Small intestine (tissue), 7 donors: ENCODE measurements around the gene OTOS. TPM values are rescaled to one million over a fixed set of nuclear protein-coding genes. Genes with fewer than 3 reads are reported as not detected.

Source experiments
- DNase-seq, 2 donors: peaks; one replicate each; pipeline versions ENCODE4 v3.0.0 to v3.0.0-alpha.2; 2013
- FAIRE-seq: peaks from 2 replicates; lab custom pipeline; 2012; peaks lifted over from hg19 to GRCh38; lab: Jason Lieb, UNC
- H3K27ac ChIP-seq, 3 donors: one replicate each; pipeline ENCODE4 v1.5.1; 2013; ENCODE audit warnings: low read length in 2 of 3, mild to moderate bottlenecking in 2 of 3, control low read depth in 1 of 3, inconsistent platforms in 1 of 3, low read depth in 1 of 3, moderate library complexity in 1 of 3
- H3K27me3 ChIP-seq, 3 donors: one replicate each; pipeline ENCODE4 v1.6.1; 2013; ENCODE audit warnings: low read length in 3 of 3, inconsistent platforms in 1 of 3; ENCODE audit not compliant: control insufficient read depth in 3 of 3, insufficient read depth in 3 of 3
- H3K36me3 ChIP-seq, 3 donors: one replicate each; pipeline ENCODE4 v1.6.1; 2013; ENCODE audit warnings: low read length in 3 of 3, inconsistent platforms in 1 of 3, low read depth in 1 of 3, mild to moderate bottlenecking in 1 of 3, moderate library complexity in 1 of 3; ENCODE audit not compliant: control insufficient read depth in 3 of 3, insufficient read depth in 2 of 3
- H3K4me1 ChIP-seq, 3 donors: one replicate each; pipeline ENCODE4 v1.6.1; 2013; ENCODE audit warnings: low read length in 2 of 3, inconsistent platforms in 1 of 3, low read depth in 1 of 3, mild to moderate bottlenecking in 1 of 3, moderate library complexity in 1 of 3; ENCODE audit not compliant: control insufficient read depth in 3 of 3, insufficient read depth in 2 of 3
- H3K4me3 ChIP-seq, 3 donors: one replicate each; pipeline ENCODE4 v1.5.1; 2013; ENCODE audit warnings: low read length in 3 of 3, control low read depth in 1 of 3, inconsistent platforms in 1 of 3, low read depth in 1 of 3, mild to moderate bottlenecking in 1 of 3, moderate library complexity in 1 of 3
- H3K9me3 ChIP-seq, 2 donors: one replicate each; pipeline ENCODE4 v1.6.1; 2013; ENCODE audit warnings: low read depth in 1 of 2, low read length in 1 of 2; ENCODE audit not compliant: control insufficient read depth in 2 of 2, insufficient read depth in 1 of 2
- WGBS, 3 donors: extraction: QIAGEN DNeasy Blood & Tissue Kit; methylation state at CpG; one replicate each; pipeline ENCODE4 v1.1.7; 2013; 5-methylcytosine and 5-hydroxymethylcytosine counted together
- polyA plus RNA-seq, 4 donors: library from polyadenylated mRNA; stranded (reverse) in 3 of 4; unstranded in 1 of 4; fragments of 200-250 nt in 3 of 4; fragments of 120-200 nt in 1 of 4; gene quantifications; one replicate each; pipeline versions ENCODE4 v1.2.1 to v1.2.3, GENCODE V29; 2013
- donor health status: healthy with polysubstance abuse.
- donor health status: control.
- donor health status: control.
- donor health status: Bipolar disorder and iron deficiency.
- donor health status: healthy.

The OTOS gene
- polyA plus RNA-seq, 4 donors, result not detected

DNA sequence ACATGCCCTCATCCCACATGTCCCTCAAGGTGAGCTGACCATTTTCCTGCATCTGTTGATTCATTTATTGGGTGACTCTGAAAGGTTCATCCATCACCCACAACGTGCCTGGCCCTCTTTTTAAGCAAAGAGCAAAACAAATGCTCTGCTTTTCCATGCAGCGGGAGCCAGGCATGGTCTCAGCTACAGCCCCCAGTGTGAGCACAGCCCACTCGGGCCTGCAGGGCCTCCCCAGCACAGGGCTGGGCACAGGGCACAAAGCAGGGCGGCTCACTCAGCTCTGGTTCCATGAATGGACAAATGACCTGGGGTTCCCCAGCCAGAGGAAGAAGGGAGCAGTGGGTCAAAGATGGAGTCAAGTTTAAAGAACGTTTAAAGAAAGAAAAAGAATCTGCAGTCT lies 24.1 kb upstream of the OTOS start:
- no peaks in the 10 kb centered on the region for H3K4me1 ChIP-seq
- H3K27ac ChIP-seq, result no peak overlapping the region
- 70 to 74% (median 70%) methylated on average over 5 of the region's 5 CpGs for WGBS, 3 donors
- FAIRE-seq (no peak), DNase-seq (no peak)
- H3K27me3 ChIP-seq, result no peaks in the 10 kb centered on the region
- H3K4me3 ChIP-seq, result no peak overlapping the region
- no peaks in the 10 kb centered on the region for H3K9me3 ChIP-seq
- no peaks in the 10 kb centered on the region for H3K36me3 ChIP-seq

DNA sequence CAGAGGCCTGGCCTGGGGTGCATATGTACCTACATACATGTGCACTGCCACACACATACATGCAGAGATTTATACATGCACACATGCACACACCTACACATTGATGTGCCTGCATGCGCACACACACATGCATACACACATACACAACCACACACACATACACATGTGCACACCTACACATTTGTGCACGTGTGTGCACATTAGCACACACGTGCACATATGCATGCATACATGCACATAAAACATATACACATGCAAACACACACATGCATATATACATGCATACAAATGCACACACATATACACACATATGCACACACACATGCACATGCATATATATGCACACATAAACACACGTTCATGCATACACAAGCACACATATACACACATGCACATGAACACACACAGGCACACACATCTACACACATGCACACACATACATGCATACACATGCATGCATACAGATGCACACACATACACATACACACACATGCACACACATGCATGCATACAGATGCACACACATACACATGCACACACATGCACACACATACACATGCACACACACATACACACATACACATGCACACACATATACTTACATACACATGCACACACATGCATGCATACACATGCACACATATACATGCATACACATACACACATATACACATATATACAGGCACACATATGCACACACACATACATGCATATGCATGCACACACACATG lies 23.6 kb upstream of the OTOS start:
- Histone ChIP-seq H3K27me3 (no peaks in the 10 kb centered on the region), H3K4me3 (no peak overlapping the region), H3K27ac (no peak overlapping the region), H3K36me3 (no peaks in the 10 kb centered on the region), H3K9me3 (no peaks in the 10 kb centered on the region), H3K4me1 (no peaks in the 10 kb centered on the region)
- DNase-seq, result no peak
- FAIRE-seq, result no peak
- 83 to 94% (median 89%) methylated on average over 4 of the region's 4 CpGs for WGBS, 3 donors

GRCh38 chr2:240162939-240163714 lies 22.7 kb upstream of the OTOS start:
- FAIRE-seq (no peak), DNase-seq (no peak)
- Histone ChIP-seq H3K36me3 (no peaks in the 10 kb centered on the region), H3K9me3 (no peaks in the 10 kb centered on the region), H3K4me1 (no peaks in the 10 kb centered on the region), H3K27ac (no peak overlapping the region), H3K27me3 (no peaks in the 10 kb centered on the region), H3K4me3 (no peak overlapping the region)
- WGBS, 3 donors, result 70 to 74% (median 74%) methylated on average over 16 of the region's 16 CpGs

DNA sequence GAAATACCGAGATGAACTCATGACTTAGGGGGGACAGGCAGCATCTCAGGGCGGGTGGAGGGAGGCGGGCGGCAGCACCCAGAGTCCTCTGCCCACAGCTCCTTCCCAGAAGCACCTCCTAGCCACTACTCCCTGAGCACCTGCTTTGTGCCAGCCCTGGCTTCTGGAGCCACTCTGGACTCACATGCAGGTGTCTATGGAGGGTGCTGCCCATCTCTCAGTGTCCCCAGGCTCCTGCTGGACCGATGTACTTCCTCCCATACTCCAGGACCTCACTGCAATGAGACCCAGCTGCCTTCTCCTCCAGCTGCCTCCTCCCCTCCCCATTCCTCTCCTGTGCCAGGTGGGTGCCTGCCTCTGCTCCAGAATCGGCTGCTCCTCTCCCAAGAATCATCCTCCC lies 22.1 kb upstream of the OTOS start:
- Histone ChIP-seq H3K4me3 (no peak overlapping the region), H3K4me1 (no peaks in the 10 kb centered on the region), H3K27me3 (no peaks in the 10 kb centered on the region), H3K36me3 (no peaks in the 10 kb centered on the region), H3K9me3 (no peaks in the 10 kb centered on the region), H3K27ac (no peak overlapping the region)
- no peak for DNase-seq
- no peak for FAIRE-seq
- WGBS, 3 donors, result 75 to 81% (median 78%) methylated on average over 6 of the region's 6 CpGs

GRCh38 chr2:240162032-240162431 lies 21.6 kb upstream of the OTOS start:
- Histone ChIP-seq H3K27ac (no peak overlapping the region), H3K36me3 (no peaks in the 10 kb centered on the region), H3K4me3 (no peak overlapping the region), H3K9me3 (no peaks in the 10 kb centered on the region), H3K4me1 (no peaks in the 10 kb centered on the region), H3K27me3 (no peaks in the 10 kb centered on the region)
- FAIRE-seq (no peak), DNase-seq (no peak)
- WGBS, 3 donors, result 69 to 78% (median 74%) methylated on average over 5 of the region's 5 CpGs

GRCh38 chr2:240161087-240161750 lies 20.8 kb upstream of the OTOS start:
- Histone ChIP-seq H3K27ac (no peak overlapping the region), H3K27me3 (no peaks in the 10 kb centered on the region), H3K9me3 (no peaks in the 10 kb centered on the region), H3K4me1 (no peaks in the 10 kb centered on the region), H3K36me3 (no peaks in the 10 kb centered on the region), H3K4me3 (no peak overlapping the region)
- FAIRE-seq (no peak), DNase-seq (no peak)
- WGBS, 3 donors, result 79 to 83% (median 79%) methylated on average over 20 to 21 of the region's 21 CpGs

GRCh38 chr2:240160291-240161086 lies 20.0 kb upstream of the OTOS start:
- no peak for DNase-seq
- WGBS, 3 donors, result 74 to 86% (median 79%) methylated on average over 18 of the region's 18 CpGs

More at GRCh38 chr2:240160291-240161086, 20.0 kb upstream of the OTOS start:
- H3K27ac ChIP-seq, result no peak overlapping the region
- H3K36me3 ChIP-seq, result no peaks in the 10 kb centered on the region
- H3K27me3 ChIP-seq, result no peaks in the 10 kb centered on the region
- H3K4me1 ChIP-seq, result no peaks in the 10 kb centered on the region
- FAIRE-seq, result no peak
- H3K9me3 ChIP-seq, result no peaks in the 10 kb centered on the region
- H3K4me3 ChIP-seq, result no peak overlapping the region
